MCF 10A (cell line): ENCODE measurements around the gene CD79A. TPM values are rescaled to one million over a fixed set of nuclear protein-coding genes. Genes with fewer than 3 reads are reported as not detected.

ENCODE experiments used
- BruUV-seq: library from RNA; stranded (reverse); fragments of 400-500 nt; replicated peaks from 2 replicates; lab custom pipeline; 2021; lab: Mats Ljungman, UMichigan
- CTCF ChIA-PET: fragments of 300-600 bp; sonication (Branson Sonifier 250); formaldehyde crosslinking; extraction: SDS; loops from one replicate; lab custom pipeline; 2021; ENCODE audit warnings: antibody characterized with exemption, inconsistent platforms; lab: Yijun Ruan, JAX
- POLR2A ChIA-PET: fragments of 300-600, 350-650 bp; sonication (Branson Sonifier 250); formaldehyde crosslinking; extraction: SDS; loops from one replicate; lab custom pipeline; 2020; ENCODE audit warnings: antibody characterized with exemption, inconsistent platforms; lab: Yijun Ruan, JAX
- DNase-seq: peaks from one replicate; pipeline ENCODE4 v3.0.0-alpha.2; 2018; ENCODE audit not compliant: unreplicated experiment
- H3K27ac Mint-ChIP-seq: one replicate; pipeline ENCODE4 v1.8.0; 2022; ENCODE audit warnings: mild to moderate bottlenecking, low read depth, mixed read lengths; ENCODE audit not compliant: unreplicated experiment
- H3K27me3 Mint-ChIP-seq: one replicate; pipeline ENCODE4 v1.8.0; 2022; ENCODE audit warnings: mixed read lengths; ENCODE audit not compliant: insufficient read depth, unreplicated experiment
- H3K36me3 Mint-ChIP-seq: one replicate; pipeline ENCODE4 v1.8.0; 2022; ENCODE audit warnings: mild to moderate bottlenecking, moderate library complexity, mixed read lengths; ENCODE audit not compliant: insufficient read depth, unreplicated experiment
- H3K4me1 Mint-ChIP-seq: one replicate; pipeline ENCODE4 v1.8.0; 2022; ENCODE audit warnings: mixed read lengths; ENCODE audit not compliant: insufficient read depth, unreplicated experiment
- H3K4me3 Mint-ChIP-seq: one replicate; pipeline ENCODE4 v1.8.0; 2022; ENCODE audit warnings: mild to moderate bottlenecking, moderate library complexity, mixed read lengths; ENCODE audit not compliant: unreplicated experiment
- H3K9me3 Mint-ChIP-seq: one replicate; pipeline ENCODE4 v1.8.0; 2022; ENCODE audit warnings: mixed read lengths; ENCODE audit not compliant: unreplicated experiment
- intact Hi-C: fragments of 100-400 bp; cut with micrococcal nuclease; formaldehyde crosslinking; loops from 2 replicates; pipeline ENCODE4 v1.14.1; 2022
- total RNA-seq: library from RNA; stranded (reverse); gene quantifications from 2 replicates; pipeline ENCODE4 v1.2.3, GENCODE V29; 2022
- TF ChIP-seq, protein P1 (sequence below): fragments of 200-600 bp; IDR thresholded peaks from one replicate; pipeline ENCODE4 v1.8.0; 2022; ENCODE audit warnings: antibody characterized with exemption, mild to moderate bottlenecking; ENCODE audit not compliant: unreplicated experiment

The CD79A gene
- total RNA-seq, 1 experiment from 2014 or later: not detected

DNA sequence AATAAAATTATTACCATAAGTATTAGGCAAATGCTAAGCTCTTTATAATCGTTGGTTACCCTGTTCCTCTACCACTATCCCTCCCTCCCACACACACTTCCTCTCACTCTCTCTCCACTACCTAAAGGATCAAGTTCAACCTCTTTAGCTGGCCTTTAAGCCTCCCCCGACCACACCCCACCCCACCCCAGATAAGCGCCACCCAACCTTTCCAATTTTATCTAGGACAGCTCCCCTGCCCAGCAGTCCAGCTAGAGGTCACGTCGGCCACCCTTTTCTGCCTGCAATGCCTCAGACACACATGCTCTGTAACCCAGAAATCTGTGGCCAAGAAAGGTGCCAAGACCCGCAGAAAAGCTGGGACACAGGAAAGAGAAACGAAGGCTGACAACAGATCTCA lies 33.7 kb upstream of the CD79A start:
- TF ChIP-seq, protein P1, sequence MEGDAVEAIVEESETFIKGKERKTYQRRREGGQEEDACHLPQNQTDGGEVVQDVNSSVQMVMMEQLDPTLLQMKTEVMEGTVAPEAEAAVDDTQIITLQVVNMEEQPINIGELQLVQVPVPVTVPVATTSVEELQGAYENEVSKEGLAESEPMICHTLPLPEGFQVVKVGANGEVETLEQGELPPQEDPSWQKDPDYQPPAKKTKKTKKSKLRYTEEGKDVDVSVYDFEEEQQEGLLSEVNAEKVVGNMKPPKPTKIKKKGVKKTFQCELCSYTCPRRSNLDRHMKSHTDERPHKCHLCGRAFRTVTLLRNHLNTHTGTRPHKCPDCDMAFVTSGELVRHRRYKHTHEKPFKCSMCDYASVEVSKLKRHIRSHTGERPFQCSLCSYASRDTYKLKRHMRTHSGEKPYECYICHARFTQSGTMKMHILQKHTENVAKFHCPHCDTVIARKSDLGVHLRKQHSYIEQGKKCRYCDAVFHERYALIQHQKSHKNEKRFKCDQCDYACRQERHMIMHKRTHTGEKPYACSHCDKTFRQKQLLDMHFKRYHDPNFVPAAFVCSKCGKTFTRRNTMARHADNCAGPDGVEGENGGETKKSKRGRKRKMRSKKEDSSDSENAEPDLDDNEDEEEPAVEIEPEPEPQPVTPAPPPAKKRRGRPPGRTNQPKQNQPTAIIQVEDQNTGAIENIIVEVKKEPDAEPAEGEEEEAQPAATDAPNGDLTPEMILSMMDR: no peak
- no peak overlapping the region for H3K27ac Mint-ChIP-seq
- no TSS peak for BruUV-seq
- intact Hi-C loops: no loop called here
- H3K4me3 Mint-ChIP-seq: no peak overlapping the region
- CTCF ChIA-PET: interaction anchor here (0.7 to 1.6 kb wide), 2 partner anchors 8 to 63 kb away, joined by 3 to 5 read pairs; no protein-coding TSS in a partner anchor
- no peaks in the 10 kb centered on the region for H3K36me3 Mint-ChIP-seq
- POLR2A ChIA-PET: interaction anchor here (1.0 kb wide), 1 partner anchor 17 kb away, joined by 3 read pairs; the partner anchor contains the start of gene RPS19
- no peak for DNase-seq
- no peaks in the 10 kb centered on the region for H3K4me1 Mint-ChIP-seq
- peaks cover 11% of the 10 kb centered on the region for H3K9me3 Mint-ChIP-seq
- H3K27me3 Mint-ChIP-seq: peaks cover 68% of the 10 kb centered on the region

DNA sequence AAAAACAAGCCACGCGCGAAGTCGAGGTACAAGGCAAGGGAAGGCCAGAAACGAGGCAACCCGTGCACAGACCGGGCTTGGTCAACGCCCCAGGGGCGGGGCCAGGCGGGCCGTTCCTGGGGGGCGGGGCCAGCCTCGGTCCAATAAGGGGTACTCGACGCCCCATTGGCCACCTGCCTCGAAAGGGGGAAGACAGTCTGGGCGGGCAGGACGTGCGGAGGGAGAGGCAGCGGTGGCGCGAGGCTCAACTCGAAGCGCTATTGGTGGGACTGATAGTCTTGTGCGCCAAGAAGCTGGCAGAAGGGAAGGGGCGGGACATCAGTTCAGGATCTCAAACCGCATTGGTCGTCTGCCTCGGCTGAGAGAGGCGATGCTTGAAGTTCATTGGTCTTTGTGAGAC lies 32.5 kb upstream of the CD79A start, which contains the start of gene LYPD4:
Gene LYPD4, minus strand, starts transcription at position 83 of the 400 bp plus-strand sequence. CDS start 5,398 bp downstream, outside the sequence.
- intact Hi-C loops: no loop called here
- peaks cover 56% of the 10 kb centered on the region for H3K27me3 Mint-ChIP-seq
- DNase-seq: no peak
- ChIA-PET POLR2A (interaction anchor here (1.0 kb wide), 1 partner anchor 15 kb away, joined by 3 read pairs; the partner anchor contains the start of gene RPS19), CTCF (interaction anchor here (0.6 to 1.6 kb wide), 2 partner anchors 9 to 15 kb away, joined by 3 to 5 read pairs; partner anchors contain the start of gene RPS19)
- H3K27ac Mint-ChIP-seq: no peak within 1 kb of the TSS
- H3K9me3 Mint-ChIP-seq: peaks cover 11% of the 10 kb centered on the region
- no peak within 1 kb of the TSS for H3K4me3 Mint-ChIP-seq
- no peaks in the 10 kb centered on the region for H3K36me3 Mint-ChIP-seq
- TF ChIP-seq, protein P1: no peak
- no peaks in the 10 kb centered on the region for H3K4me1 Mint-ChIP-seq
- BruUV-seq: no TSS peak

DNA sequence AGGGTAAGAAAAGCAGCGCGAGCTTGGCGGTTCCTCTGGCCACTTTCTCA lies 32.3 kb upstream of the CD79A start, which contains the start of gene DMRTC2:
Gene DMRTC2, plus strand, starts transcription at position 42 of the 50 bp plus-strand sequence. CDS start 2,387 bp downstream, outside the sequence.
- no peak for DNase-seq
- Mint-ChIP-seq H3K4me1 (no peaks in the 10 kb centered on the region), H3K36me3 (no peaks in the 10 kb centered on the region), H3K9me3 (peaks cover 11% of the 10 kb centered on the region), H3K27ac (no peak within 1 kb of the TSS), H3K27me3 (peaks cover 53% of the 10 kb centered on the region), H3K4me3 (no peak within 1 kb of the TSS)
- no TSS peak for BruUV-seq
- CTCF ChIA-PET: interaction anchor here (1.6 kb wide), 1 partner anchor 9 kb away, joined by 5 read pairs; no protein-coding TSS in a partner anchor
- TF ChIP-seq, protein P1: no peak
- intact Hi-C loops: no loop called here
- POLR2A ChIA-PET: no interaction called here

DNA sequence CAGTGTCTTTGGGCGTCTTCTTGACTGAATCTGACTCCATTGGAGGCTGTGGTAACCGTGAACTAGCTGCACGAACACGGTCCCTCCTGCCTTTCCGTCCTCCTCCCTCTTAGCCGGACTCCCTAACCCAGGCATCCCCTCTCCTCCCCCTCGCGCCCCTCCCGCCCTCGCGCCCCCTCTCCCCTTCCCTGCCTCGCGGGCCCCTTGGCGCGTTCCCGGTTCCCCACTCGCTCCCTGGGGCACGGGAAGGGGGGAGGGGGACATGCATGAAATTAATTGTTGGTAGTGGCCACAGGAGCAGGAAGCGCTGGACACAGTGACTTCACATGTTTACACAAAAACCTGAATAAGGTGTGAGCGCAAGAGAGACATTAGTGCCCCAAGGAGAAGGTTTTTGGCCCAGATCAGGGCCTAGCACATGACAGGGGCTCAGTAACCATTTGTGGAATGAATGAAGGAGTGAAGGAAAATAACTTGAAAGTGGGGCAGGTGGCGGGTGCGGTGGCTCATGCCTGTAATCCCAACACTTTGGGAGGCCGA lies 32.0 kb upstream of the CD79A start:
- H3K27me3 Mint-ChIP-seq: peaks cover 50% of the 10 kb centered on the region
- TF ChIP-seq, protein P1: no peak
- H3K4me3 Mint-ChIP-seq: no peak overlapping the region
- H3K36me3 Mint-ChIP-seq: no peaks in the 10 kb centered on the region
- no TSS peak for BruUV-seq
- ChIA-PET POLR2A (no interaction called here), CTCF (interaction anchor here (1.6 kb wide), 1 partner anchor 10 kb away, joined by 5 read pairs; no protein-coding TSS in a partner anchor)
- intact Hi-C loops: no loop called here
- no peak for DNase-seq
- H3K9me3 Mint-ChIP-seq: peaks cover 11% of the 10 kb centered on the region
- no peak overlapping the region for H3K27ac Mint-ChIP-seq
- H3K4me1 Mint-ChIP-seq: no peaks in the 10 kb centered on the region
